Embryonic facial prominence (tissue), 1 donor: Measurements from ENCODE around the gene ZXDC.

Experiments
- DNase-seq: peaks from one replicate; pipeline ENCODE4 v3.0.0-alpha.2; 2016; ENCODE audit errors: extremely low spot score

ZXDC gene

DNA sequence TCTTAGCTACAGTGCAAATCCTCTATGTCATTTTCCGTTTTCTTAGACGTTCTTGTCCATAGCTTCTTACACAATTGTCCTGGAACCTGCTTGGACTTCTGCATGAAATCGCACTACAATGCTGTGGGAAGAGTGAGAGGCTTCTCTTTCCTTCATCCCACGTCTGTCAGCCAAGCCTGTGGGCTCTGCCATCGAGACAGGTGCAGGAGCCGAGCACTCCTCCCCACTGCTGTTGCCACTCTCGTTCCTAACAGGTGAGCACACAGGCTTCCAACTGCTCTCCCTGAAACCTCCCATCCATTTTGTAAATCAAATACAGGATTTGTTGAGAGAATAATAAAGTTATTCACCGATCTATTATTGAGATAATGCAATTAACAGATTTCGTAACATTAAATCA lies 23.5 kb downstream of the ZXDC start:
- DNase-seq: no peak

DNA sequence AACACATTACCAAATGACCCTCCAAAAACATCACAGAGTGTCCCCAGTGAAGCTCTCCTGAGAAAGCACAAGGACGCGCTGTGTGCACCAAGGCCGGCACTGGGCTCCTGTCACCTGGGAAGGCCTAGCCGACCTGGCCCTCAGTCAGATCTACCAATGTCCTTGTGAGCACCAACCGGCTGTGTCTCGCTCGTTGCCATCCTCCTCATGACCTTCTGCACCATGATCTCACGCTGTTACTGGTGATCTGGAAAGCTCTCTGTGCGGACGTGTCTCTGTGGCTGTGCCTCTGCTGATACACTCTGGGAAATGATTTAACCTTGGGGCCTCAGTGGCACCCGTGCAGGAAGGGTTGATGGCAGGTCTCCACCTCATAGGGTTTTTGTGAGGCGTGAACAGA lies 24.2 kb downstream of the ZXDC start:
- no peak for DNase-seq

DNA sequence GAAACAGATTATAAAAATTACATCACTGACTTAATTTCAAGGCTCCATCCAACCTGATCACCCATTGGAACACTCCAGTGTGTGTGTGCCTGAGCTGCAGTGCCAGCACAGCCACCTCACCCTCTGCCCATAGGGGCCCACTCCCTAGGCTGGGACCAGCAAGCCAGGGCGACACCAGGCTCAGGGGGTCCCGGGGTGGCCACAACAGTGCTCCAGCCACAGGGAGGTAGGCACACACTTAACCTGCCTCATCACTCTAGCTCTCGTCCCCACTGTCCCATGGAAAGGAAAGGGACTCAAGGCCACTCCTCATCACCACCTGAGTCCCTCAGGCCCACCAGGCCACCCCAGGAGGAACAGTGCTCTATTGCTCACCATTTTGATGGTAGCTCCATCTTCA lies 24.9 kb downstream of the ZXDC start:
- DNase-seq: no peak

DNA sequence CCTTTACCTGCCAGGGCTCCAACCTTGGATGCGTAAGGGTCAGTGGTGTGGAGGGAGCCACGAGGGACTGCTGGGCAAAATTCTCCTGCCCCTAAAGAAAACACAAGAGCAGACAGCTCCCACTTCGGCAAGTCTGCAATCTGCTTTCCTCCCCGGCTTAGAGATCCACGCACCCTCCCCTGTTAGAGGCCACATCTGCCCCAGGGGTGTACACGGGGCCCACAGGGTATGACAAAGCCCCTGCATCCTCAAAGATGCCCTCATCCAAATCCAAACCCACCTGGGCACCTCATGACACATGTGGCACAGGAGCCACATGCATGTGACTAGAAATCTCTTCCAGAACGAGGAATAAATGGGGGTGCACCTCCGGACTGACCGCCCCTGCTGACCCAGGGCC lies 25.5 kb downstream of the ZXDC start:
- no peak for DNase-seq

DNA sequence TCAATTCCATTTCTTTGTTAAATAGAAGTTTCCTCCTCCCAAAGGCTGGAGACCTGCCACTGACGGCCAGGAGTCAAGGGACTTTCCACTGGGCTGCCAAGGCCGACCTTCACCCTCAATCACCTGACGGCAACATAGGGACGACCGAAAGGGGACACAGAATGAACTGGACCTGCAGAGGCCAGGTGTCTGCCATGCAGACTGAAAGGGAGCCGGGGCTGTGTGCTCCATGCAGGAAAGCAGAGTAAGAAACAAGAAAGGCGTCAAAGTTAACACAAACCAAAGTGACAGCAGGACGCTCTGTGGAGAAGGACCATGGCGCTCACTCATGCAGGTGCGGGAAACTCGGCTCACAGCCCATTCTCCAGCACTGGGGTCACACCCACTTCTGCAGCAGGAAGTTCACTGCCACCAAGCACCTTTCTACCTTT lies 26.1 kb downstream of the ZXDC start:
- DNase-seq: no peak

DNA sequence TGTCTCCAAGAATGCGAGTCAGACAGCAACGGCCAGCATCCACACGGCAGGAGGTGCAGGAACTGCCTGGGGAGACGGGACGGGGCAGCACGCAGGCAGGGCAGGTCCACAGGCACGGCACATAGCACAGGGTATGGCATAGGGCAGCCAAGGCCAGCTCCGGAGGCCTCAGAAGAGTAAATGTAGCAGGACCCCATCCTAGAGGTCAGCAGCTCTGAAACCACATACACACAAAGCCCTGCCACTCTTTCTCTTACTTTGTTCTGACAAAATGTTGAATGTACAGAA lies 26.9 kb downstream of the ZXDC start:
- DNase-seq: no peak

DNA sequence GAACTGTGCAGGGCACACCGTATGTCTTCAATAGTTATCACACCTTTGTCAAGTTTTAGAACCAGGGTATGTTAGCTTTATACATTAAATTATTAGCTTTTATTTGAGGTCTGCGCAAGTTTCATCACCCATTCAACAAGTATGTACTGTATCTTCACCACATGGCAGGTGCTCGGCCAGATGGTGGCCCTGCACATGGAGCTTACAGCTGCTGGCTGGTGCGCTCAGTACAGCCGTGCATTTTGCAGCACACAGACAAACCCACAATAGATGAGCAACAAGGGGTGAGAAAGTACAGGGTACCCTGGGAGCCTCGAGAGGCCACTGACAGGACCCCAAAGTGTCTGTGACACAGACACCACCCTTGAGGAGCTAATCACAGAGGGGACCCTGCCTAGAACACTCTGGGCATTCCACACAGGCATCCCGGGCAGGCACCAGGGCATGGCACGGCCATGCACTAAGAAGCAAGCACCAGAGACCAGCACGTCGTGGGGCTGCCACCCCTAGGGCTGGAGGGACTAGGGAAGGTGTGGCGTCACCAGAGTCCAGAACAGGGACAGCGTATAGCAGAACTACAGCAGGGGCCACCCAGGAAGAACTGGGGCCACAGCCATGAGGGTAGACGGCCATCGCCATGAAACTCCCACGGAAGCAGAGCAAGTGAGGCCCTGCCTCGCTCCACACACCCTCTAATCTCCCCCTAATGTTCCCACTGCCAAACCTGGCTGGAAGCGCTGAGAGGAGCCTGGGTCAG lies 27.4 kb downstream of the ZXDC start:
- no peak for DNase-seq

DNA sequence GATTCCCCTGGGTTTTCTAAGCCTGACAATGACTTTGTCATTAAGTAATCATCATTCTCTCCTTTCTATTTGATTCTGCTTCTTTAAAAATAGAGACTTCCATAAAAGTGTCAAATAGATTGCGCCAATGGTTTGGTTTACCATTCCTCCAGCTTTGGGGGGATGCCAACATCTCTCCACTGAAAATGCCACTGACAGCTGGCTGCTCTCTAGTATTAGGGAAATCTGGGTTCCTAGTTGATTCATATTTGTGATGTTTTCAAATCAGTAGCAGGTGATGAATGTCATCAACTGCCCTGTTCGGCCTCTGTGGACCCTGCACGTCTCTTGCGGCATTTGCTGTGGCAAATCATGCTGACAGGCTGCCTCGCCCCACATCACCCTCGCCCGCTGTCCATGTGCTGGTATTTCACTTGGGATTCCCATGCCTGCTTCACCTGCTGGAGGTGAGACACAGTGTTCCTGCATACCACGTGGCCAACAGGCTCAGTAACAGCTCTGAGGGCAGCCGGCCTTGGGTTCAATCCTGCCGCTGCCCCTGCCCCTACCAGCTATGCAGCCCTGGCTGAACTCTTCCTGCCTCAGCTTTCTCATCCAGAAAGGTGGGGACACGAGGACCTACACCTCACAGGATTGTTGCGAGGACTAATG lies 28.1 kb downstream of the ZXDC start:
- DNase-seq: no peak

DNA sequence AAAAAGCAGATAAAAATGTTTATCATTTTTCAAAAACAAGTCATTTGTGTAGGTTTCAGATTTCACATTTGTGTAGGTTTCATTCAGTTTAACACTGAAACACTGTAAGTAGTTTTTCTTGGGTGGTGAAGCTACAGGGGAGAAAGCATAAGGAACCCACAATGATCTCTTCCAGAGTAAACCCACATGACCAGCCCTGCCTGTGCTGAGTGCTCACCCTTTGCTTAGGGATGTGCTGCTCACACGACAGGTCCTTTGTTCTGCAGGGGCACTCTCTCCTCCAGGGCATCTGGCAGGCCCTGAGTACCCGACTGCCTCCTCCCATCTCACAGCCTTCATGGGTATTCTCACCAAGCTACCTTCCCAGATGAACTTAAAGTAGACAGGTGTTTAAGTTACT lies 28.9 kb downstream of the ZXDC start:
- DNase-seq: no peak

DNA sequence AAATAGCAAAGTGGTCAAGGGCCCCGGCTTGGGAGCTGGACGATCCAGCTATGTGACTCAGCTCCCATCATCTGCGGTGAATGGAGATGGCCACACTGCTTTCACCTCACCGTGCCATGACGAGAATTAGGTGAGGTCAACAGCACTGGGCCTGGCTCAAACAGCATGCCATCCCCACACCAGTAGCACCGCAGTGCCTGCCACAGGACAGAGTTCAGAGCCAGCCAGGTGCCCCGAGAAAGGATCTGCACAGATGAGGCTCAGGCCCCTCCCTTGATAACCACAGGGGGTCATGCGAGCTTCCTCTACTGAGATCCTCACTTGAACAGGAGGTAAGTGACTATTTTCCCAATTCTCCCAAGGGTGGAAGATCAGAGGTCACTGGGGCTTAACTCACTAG lies 29.4 kb downstream of the ZXDC start:
- DNase-seq: no peak

DNA sequence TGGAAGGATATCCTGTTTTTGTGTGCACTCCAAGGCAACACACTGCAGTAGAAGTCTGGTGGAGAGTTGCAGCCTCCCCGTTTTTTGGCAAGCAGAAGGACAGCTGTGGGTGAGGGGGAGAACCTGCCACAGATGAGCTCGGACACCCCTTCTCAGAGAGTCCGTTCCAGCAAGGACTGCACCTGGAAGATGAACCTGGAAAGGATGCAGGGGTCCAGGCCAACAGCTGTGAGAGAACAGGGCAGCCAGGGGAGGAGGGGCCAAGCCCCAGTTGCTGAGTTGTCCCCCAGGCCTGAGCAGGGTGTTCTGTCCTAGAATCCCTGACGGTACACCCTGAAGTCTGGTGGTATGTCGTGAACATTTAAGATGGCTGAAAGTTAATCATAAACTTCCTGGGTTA lies 30.2 kb downstream of the ZXDC start:
- DNase-seq: no peak

DNA sequence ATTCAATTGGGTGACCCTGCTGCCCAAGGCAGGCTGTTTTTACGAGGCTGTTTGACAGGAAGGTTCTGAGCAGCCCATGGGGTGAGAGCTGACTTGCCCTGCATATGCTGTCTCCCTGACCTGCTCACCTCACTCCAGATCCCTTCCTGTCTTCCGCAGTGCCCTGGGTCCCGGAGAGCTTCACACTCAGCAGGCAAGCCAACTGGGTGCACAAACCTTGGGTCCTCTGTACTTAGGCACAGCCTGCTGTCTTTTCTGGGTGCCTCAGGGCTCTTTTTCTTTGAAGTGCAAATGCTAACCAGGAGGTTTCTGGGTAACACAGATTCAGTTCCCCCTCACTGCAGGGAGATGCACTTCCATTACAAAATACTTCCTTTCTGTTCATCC lies 32.8 kb downstream of the ZXDC start:
- DNase-seq: no peak

DNA sequence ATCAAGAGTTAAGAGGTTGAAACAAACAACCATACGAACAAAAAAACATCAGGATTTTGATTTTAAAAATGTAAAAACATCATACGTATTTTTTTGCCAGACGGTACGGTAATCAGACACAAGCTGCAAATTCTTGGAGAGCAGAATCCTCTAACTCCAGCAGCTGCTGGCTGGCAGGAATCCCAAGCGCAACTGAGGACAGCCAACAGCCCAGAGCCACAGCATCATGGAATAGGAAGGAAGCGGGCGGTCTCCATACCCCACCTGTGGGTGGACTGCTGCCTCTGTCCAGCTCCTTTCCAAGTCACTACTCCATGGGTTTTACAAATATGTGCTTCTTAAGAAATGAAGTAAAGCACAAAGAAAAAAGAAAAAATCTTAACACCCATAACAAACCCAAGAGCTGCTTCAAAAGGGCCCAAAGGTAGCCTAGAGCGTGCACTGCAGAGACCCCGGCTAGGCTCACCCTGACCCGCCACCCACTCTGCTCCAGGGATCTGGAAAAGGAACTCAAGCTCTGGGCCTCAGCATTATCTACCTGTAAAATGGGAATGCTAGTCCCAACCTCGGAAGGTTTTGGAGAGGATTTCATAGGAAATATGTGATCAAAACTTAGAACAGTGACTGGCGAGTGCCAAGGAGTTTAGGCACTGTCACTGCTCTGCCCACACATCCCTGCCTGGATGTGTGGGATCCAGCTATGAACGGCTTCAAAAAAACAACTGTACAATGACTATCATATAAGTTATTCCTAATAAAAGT lies 33.4 kb downstream of the ZXDC start:
- DNase-seq: peak; percentile 6

DNA sequence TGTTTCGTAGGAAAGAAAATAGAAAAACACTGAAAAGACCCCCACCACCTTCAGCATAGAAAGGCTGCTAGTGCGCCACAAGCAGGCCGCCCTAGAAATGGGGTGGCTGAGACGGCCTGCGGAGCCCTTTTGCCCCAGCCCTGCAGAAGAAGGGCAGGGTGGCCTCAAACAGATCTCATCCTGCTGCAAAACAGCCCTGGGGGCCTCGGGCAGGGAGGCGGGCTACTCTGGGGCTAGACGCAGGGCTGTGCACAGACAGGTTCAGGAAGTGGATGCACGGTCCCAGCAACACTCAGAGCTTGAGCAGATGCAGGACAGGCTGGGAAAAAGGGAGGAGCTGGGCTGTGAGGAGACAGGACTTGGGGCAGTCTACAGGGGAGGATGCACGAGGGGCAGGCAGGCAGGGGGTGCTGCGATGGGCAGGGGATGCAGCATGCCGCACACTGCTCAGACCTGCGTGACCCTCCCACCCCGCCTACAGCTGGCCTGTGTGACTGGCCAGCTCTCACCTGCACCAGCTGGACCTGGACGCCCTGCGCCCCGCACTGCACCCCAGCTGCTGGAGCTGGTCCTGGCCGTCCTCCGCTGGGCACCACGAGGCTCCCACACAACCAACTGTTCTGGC lies 34.3 kb downstream of the ZXDC start:
- no peak for DNase-seq

DNA sequence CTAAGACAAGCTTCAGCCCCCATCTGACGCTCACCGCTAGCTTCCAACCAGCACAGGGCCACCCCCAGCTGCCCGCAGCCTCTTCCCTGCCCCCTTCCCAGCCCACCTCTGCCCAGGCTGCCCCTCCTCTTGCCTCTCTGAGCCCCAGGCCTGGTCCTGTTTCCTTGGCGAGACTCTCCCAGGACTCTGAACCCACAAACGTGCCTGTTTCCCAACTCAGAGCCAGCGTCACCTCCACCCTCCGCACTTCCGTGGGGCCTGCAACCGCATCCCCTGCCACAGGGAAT lies 35.0 kb downstream of the ZXDC start:
- no peak for DNase-seq

DNA sequence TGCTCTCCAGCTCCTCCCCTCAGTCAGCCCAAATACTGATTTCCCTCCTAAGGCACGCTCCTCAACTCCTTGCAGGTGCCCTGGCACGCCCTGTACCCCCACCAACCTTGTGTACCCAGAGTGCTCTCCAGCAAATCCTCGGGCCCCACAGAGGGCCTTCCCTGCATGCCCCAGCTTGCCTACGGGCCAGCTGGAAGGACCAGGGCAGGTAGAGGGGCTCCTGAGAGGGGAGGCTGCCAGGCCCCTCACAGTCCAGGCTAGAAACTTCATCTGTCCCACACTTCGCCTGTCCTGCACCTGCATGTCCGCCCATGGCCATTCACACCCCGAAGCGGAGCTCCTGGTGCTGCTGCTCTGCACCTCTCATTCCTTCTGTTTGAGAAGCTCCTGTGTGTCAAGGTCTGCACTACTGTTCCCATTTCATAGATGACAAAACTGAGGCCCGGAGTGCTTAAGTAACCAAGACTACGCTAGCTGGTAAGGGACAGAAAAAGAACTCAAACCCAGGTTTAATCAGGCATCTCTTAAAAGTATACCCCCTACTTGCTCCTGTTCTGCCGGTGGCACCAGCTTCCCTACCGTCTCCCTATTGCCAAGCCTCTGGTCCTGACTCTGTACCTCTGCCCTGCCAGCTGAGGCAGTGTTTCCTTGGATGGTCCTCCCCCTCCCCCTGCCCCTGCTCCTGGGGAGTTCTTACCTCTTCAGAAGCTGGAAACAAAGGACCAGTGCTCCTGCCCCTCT lies 35.6 kb downstream of the ZXDC start:
- DNase-seq: no peak

DNA sequence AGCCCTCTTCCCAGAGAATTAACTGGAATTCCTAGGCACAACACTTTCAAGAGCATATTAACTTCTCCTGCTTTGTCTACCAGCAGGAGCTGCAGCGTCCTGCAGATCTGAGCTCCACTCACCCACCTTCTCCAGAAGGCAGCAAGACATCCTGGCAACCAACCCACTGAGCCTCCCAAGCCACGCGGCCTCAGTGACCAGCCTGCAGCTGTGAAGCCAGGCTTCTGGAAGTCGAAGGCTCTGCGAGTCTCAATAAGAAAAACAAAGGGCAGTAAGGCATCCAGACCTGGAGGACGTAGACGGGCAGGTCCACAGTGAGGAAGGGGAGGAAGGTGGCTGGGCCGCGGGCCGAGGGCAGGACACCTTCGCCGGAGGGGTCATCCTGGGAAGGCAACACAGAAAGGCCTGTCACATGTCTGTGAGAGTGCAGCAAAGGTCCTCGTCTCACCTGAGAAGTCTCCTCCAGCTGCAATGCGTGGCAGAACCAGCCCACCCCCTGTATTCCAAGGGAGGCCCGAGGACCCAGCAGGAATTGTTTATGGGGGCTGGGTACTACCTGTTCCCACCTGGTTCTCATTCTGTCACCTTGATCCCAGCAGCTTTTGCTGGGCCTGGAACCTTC lies 36.2 kb downstream of the ZXDC start:
- no peak for DNase-seq

DNA sequence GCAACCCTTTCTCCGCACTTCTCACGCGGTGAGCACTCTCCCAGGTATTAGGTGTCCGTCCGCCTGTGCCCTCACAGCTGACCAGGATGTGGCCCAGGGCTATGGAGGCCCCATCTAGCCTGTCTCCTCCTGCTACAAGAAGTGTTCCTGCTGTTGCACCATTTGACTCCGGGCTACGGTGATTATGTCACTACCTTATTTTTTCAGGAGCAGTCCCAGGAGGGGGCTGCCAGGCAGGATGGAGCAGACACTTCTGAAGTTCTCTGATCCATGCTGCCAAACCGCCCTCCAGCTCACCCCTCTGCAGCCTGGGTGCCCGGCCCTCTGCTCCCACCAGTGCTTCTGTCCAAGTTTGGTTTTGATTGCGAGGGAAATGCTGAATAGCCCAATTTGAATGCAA lies 36.9 kb downstream of the ZXDC start:
- DNase-seq: no peak

DNA sequence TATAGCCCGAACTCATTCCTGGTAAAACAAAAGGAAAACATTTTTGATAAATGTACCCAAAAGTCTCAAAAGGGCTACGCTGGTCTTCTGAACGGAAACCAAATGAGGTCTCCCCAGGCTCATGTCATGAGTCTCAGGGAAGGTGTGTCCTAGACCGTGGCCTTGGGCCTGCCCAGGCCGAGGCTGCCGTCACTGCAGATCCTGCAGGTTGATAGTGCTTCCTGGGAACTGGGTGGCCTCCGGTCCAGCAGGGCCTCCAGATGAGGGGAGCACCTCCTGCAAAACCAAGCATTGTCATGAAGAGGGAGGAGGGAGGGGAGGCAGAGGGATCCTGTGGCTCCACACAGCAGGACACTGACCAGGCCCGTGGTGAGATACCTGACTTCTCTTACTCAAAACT lies 37.5 kb downstream of the ZXDC start:
- DNase-seq: no peak

DNA sequence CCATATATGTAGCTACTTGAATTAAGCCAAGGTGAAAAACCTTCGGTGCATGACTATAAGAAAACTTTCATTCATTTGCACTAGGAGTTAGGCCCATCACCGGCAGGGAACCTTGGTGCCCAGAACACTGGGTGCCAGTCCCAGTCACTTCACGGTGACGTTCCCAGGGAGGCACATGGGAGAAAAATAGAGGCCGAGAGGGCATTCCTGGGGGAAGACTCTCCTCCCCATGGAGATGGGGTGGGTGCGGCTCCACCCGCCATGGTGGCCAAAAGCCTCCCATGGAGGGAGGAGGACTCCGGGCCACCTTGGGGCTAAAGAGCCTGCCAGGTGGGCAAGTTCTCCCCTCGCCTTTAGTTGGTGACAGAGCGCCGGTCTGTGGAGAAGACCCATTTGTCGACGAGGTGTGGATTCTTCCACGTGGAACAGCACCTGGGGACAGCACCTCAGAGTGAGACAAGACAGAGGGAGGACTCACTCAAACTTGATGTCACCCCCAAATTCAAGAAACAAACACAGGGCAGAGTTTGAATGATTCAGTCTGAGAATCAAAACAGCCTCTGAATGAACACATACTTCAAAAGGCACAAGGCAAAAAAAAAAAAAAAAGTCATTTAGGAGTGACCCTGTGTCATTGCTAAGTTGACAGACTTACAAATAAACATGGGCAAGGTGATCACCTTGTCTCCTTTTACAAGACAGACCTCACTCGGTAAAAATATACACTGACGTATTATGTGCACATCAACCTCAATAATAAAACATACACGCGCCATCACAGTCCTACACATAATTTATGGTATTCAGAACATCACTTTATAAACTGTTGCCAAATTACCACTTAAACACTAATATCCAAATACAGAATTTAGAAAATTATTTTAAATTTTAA lies 38.6 kb downstream of the ZXDC start:
- DNase-seq: no peak
